GM18868 (cell line): ENCODE measurements around the gene PITPNB.

Experiments used
- ATAC-seq: cut with Tn5 transposase; IDR thresholded peaks from one replicate; pipeline ENCODE4 v1.9.1; 2021; ENCODE audit warnings: mild to moderate bottlenecking, moderate library complexity; ENCODE audit not compliant: unreplicated experiment

PITPNB gene

GRCh38 chr22:27919222-27919941, at the start of gene PITPNB:
PITPNB (minus strand) TSS chr22:27919256; CDS start chr22:27919191, 65 bp downstream.
- ATAC-seq = peak; percentile 89

GRCh38 chr22:27966168-27967064, 47.4 kb upstream of the PITPNB start:
- no peak for ATAC-seq

- no peak for ATAC-seq
Measured at GRCh38 chr22:27962268-27963044, 43.4 kb upstream of the PITPNB start.

GRCh38 chr22:27961680-27962079, 42.6 kb upstream of the PITPNB start:
- no peak for ATAC-seq

- ATAC-seq = no peak
Measured at GRCh38 chr22:27961182-27961581, 42.1 kb upstream of the PITPNB start.

- no peak for ATAC-seq
Measured at GRCh38 chr22:27959335-27960090, 40.5 kb upstream of the PITPNB start.

- no peak for ATAC-seq
Measured at GRCh38 chr22:27952779-27953178, 33.7 kb upstream of the PITPNB start.

GRCh38 chr22:27952091-27952490, 33.0 kb upstream of the PITPNB start:
- no peak for ATAC-seq

GRCh38 chr22:27949421-27949820, 30.4 kb upstream of the PITPNB start:
- ATAC-seq = no peak

GRCh38 chr22:27948569-27948968, 29.5 kb upstream of the PITPNB start:
- ATAC-seq = no peak

- ATAC-seq = no peak
Measured at GRCh38 chr22:27947448-27947847, 28.4 kb upstream of the PITPNB start.

GRCh38 chr22:27941143-27941542, 22.1 kb upstream of the PITPNB start:
- no peak for ATAC-seq

- ATAC-seq = no peak
Measured at GRCh38 chr22:27937453-27937852, 18.4 kb upstream of the PITPNB start.

GRCh38 chr22:27935897-27936296, 16.8 kb upstream of the PITPNB start:
- ATAC-seq = no peak

GRCh38 chr22:27934069-27934468, 15.0 kb upstream of the PITPNB start:
- ATAC-seq = no peak

- no peak for ATAC-seq
Measured at GRCh38 chr22:27933186-27933983, 14.3 kb upstream of the PITPNB start.

GRCh38 chr22:27930331-27931060, 11.4 kb upstream of the PITPNB start:
- no peak for ATAC-seq

GRCh38 chr22:27927608-27928007, 8.6 kb upstream of the PITPNB start:
- no peak for ATAC-seq

GRCh38 chr22:27925331-27925730, 6.3 kb upstream of the PITPNB start:
- ATAC-seq = no peak
